Duodenal mucosa (tissue), 2 donors: Measurements from ENCODE around the gene CDK14.
"Not testable (repeated sequence)": the region's sequence is repeated elsewhere in the genome, so short reads cannot be mapped to it uniquely, and the experiment has no call there.

Experiments used
- H3K27ac ChIP-seq: one replicate; pipeline ENCODE4 v1.7.0; 2013; ENCODE audit warnings: low read depth, low read length
- H3K27me3 ChIP-seq, 2 donors: one replicate each; pipeline ENCODE4 v1.7.0; 2013; ENCODE audit warnings: low read length in 2 of 2, control low read depth in 1 of 2; ENCODE audit not compliant: insufficient read depth in 2 of 2, control insufficient read depth in 1 of 2
- H3K36me3 ChIP-seq, 2 donors: one replicate each; pipeline ENCODE4 v1.7.0; 2013; ENCODE audit warnings: low read length in 2 of 2, control low read depth in 1 of 2; ENCODE audit not compliant: insufficient read depth in 2 of 2, control insufficient read depth in 1 of 2
- H3K4me1 ChIP-seq, 2 donors: one replicate each; pipeline ENCODE4 v1.7.0; 2013; ENCODE audit warnings: low read length in 2 of 2, control low read depth in 1 of 2; ENCODE audit not compliant: insufficient read depth in 2 of 2, control insufficient read depth in 1 of 2
- H3K4me3 ChIP-seq, 2 donors: one replicate each; pipeline ENCODE4 v1.7.0; 2013; ENCODE audit warnings: low read length in 2 of 2, low read depth in 1 of 2
- H3K9ac ChIP-seq, 2 donors: one replicate each; pipeline ENCODE4 v1.7.0; 2013; ENCODE audit warnings: low read length in 2 of 2, low read depth in 1 of 2
- H3K9me3 ChIP-seq, 2 donors: one replicate each; pipeline ENCODE4 v1.7.0; 2013; ENCODE audit warnings: low read length in 2 of 2, control low read depth in 1 of 2; ENCODE audit not compliant: control insufficient read depth in 1 of 2

Gene CDK14

DNA sequence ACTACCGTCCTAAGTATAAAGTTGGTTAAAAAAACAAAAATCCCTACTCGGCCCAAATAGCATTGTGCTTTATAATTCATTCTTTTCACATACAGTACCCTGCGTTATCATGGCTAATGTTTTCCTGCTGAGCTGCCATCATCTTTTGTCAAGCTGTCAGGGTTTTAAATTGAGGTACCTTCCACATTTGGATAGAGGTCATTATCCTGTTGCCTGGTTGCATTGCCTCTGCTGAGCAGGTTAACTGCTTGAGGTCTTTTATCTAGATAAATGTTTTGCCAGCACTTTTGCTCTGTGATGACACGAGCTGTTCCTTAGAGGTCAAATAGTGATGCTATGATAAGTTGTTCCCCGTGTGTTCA lies 573.7 kb downstream of the CDK14 start:
- Histone ChIP-seq H3K27ac (no peak overlapping the region), H3K9ac (no peak overlapping the region), H3K9me3 (no peaks in the 10 kb centered on the region), H3K4me3 (no peak overlapping the region), H3K36me3 (no peaks in the 10 kb centered on the region), H3K4me1 (no peaks in the 10 kb centered on the region), H3K27me3 (no peaks in the 10 kb centered on the region)

DNA sequence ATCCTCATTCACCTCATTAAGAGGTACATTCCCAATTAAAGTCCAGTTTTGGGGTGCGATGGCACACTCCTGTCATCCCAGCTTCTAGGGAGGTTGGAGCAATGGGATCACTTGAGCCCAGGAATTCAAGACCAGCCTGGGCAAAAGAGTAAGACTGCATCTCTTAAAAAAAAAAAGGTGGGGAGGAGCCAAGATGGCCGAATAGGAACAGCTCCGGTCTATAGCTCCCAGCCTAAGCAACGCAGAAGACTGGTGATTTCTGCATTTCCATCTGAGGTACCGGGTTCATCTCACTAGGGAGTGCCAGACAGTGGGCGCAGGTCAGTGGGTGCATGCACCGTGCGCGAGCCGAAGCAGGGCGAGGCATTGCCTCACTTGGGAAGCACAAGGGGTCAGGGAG lies 577.1 kb downstream of the CDK14 start:
- H3K4me1 ChIP-seq, H3K27ac ChIP-seq, H3K9ac ChIP-seq, H3K27me3 ChIP-seq, H3K4me3 ChIP-seq, H3K9me3 ChIP-seq, H3K36me3 ChIP-seq: not testable (repeated sequence)

DNA sequence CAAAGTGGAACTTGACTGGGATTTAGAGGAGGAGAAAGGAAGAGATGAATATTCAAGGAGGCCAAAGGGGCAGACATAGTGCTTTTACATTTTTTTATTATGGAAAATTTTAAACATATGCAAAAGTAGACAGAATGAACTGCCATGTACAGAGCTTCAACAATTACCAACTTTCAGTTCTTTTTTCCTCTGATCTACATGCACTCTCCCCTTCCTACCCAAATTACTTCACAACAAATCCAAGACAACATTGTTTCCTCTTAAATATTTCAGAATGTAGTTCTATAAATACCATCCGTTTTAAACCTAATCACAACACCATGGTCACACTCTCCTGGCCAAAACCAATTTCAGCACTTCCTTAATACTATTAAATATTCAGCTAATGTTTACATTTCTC lies 584.6 kb downstream of the CDK14 start:
- Histone ChIP-seq H3K27me3 (no peaks in the 10 kb centered on the region), H3K4me1 (no peaks in the 10 kb centered on the region), H3K4me3 (no peak overlapping the region), H3K9me3 (no peaks in the 10 kb centered on the region), H3K27ac (no peak overlapping the region), H3K36me3 (no peaks in the 10 kb centered on the region), H3K9ac (no peak overlapping the region)

DNA sequence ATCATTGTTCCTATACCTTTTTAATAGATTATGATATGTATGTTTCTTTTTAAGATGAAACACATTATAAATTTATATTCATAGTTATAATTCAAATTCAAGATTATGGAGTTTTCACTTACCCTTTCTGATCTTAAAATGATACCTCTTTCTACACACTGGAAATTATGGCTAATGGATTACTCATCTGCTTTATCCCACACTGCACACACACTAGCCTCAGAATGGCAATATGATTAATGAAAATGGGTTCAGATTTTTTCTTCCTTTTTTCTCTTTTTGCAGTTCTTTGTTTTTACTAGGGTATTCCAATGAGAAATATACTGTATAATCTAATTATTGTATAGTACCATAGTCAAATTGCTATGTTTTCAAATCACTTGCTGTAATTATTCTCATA lies 585.8 kb downstream of the CDK14 start:
- H3K27me3 ChIP-seq: no peaks in the 10 kb centered on the region

DNA sequence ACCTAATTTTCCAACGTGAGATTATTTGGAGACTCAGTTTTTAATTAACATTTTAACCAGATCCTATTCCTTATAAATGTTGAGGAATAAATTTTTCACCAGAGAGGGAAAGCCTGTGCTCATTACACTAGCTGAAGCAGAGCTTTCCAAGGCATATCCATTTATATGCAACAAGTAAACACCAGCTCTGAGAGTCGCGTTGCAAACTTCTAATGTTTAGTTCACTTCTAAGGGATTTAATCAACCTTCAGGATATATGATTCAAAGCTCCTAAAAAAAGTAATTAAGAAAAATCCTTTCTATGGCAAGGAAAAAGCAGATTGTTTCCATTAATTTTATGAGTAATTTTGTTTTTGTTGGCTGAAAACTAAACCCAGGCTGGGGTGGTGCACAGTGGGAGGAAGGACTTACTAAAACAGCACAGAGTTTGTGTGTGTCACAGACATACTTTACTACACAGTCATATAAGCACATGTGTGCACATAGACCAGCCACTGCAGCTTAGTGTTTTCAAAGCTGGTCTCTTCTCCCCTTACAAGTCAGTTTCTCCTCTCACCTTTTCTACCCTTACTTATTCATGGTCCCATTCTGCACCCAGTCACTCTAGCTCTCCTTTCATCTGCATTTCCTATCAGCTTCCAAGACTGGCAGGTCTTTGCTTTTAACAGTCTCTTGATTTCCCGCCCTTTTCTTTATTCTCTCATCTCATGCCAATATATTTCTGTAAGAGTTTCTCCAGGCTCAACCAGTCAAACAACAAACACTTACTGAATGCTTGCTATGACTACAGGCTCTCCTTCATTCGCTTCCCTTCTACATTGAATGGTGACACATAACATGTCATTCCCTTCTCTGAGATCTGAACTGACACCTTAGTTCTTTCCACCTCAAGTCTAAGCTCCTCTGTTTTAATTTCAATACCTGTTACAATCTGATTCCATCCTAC lies 587.0 kb downstream of the CDK14 start:
- Histone ChIP-seq H3K27me3 (no peaks in the 10 kb centered on the region), H3K27ac (no peak overlapping the region), H3K4me3 (no peak overlapping the region), H3K4me1 (no peaks in the 10 kb centered on the region), H3K9ac (no peak overlapping the region), H3K36me3 (no peaks in the 10 kb centered on the region), H3K9me3 (no peaks in the 10 kb centered on the region)

More for the DNA sequence above, 585.8 kb downstream of the CDK14 start:
- Histone ChIP-seq H3K9me3 (no peaks in the 10 kb centered on the region), H3K4me3 (no peak overlapping the region), H3K9ac (no peak overlapping the region), H3K36me3 (no peaks in the 10 kb centered on the region), H3K4me1 (no peaks in the 10 kb centered on the region), H3K27ac (no peak overlapping the region)

DNA sequence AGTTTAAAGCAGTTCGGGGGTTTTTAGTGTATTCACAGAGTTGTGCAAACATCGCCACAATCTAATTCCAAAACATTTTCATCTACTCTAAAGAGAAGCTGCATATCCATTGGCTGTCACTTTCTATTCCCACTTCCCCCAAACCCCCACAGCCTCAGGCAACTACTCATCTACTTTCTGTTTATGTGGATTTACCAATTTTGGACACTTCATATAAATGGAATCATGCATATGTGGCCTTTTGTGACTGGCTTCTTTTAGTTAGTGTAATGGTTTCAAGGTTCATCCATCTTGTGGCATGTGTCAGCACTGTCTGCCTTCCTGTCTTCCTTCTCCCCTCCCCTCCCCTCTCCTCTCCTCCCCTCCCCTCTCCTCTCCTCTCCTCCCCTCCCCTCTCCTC lies 589.6 kb downstream of the CDK14 start:
- Histone ChIP-seq H3K9ac (no peak overlapping the region), H3K27me3 (no peaks in the 10 kb centered on the region), H3K27ac (no peak overlapping the region), H3K4me3 (no peak overlapping the region), H3K36me3 (no peaks in the 10 kb centered on the region), H3K4me1 (no peaks in the 10 kb centered on the region), H3K9me3 (no peaks in the 10 kb centered on the region)

DNA sequence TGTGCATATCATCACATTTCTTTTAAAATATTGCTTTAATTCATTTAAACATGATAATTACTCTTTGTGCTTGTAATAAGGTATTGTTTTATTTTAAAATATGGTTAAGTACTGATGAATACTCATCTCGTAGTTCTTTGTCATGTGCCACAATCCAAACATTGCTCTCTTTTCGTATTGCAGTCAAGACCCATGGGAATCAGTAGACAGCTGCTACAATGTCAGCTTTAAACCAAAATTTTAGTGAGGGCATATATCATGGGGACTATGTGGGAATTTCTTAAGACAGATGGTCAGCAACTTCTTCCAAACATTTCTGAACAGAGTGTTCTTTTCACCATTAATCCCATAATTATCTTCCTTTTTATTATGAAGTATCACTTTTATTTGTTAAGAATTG lies 590.9 kb downstream of the CDK14 start:
- H3K4me3 ChIP-seq: no peak overlapping the region
- H3K4me1 ChIP-seq: no peaks in the 10 kb centered on the region
- H3K9me3 ChIP-seq: no peaks in the 10 kb centered on the region
- no peak overlapping the region for H3K27ac ChIP-seq
- H3K9ac ChIP-seq: no peak overlapping the region
- H3K27me3 ChIP-seq: no peaks in the 10 kb centered on the region
- no peaks in the 10 kb centered on the region for H3K36me3 ChIP-seq

DNA sequence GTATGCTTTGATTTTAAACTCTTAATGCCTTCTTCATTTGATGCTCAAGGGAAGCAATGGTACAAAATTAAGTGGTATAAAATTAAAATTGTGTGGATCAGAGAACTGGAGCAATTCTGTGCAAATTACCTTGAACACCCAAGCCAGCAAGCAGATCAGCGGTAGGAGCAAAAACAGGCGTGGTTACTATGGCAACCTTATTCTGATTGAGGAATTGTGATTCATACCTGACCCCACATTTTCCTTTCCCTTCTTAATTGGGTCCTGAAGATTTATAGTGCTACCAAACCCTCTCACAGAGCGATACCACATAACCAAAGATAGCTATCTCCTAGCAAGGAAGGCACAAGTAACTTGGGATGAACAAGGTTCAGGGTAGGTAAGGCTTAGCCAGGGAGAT lies 595.6 kb downstream of the CDK14 start:
- Histone ChIP-seq H3K36me3 (no peaks in the 10 kb centered on the region), H3K27me3 (no peaks in the 10 kb centered on the region), H3K27ac (no peak overlapping the region), H3K4me3 (no peak overlapping the region), H3K4me1 (no peaks in the 10 kb centered on the region), H3K9ac (no peak overlapping the region), H3K9me3 (no peaks in the 10 kb centered on the region)

DNA sequence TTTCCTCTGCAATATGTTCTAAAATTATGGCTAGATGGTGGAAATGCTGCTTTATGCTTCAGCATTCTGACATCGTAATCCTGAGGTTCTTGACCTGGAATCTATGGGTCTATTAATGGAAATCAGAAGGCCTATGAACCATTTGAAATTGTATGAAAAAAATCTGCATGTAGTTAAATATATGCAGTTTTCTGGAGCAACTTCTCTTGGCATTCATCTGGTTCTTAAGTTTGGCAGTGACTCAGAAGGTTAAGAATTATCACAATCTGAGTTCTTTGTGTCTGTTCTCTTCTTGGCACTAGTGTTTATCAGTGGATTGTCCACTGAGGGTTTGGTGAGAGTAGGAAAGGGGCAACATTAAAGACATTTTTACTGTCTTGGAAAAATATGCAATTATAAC lies 597.0 kb downstream of the CDK14 start:
- Histone ChIP-seq H3K36me3 (no peaks in the 10 kb centered on the region), H3K9me3 (no peaks in the 10 kb centered on the region), H3K9ac (no peak overlapping the region), H3K4me1 (no peaks in the 10 kb centered on the region), H3K27me3 (no peaks in the 10 kb centered on the region), H3K4me3 (no peak overlapping the region), H3K27ac (no peak overlapping the region)

DNA sequence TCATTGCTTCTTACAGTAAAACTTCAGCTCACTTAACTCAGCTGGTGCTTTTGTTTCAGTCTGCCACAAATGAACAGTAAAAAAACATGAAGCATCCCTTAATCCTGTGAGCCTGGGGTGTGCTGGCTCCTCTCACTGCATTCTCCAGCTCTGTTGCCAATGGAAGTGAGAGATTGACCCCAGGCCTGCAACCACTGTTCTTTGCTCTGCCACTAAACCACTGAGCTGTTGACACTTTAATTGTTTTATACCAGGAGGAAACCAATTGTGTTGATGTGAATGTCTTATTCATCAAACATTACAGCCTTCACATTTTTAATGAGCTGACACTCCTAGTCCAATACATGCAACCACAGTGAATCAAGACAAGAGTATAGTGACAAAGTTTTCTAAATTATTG lies 598.7 kb downstream of the CDK14 start:
- Histone ChIP-seq H3K4me3 (no peak overlapping the region), H3K9ac (no peak overlapping the region), H3K27ac (no peak overlapping the region), H3K4me1 (no peaks in the 10 kb centered on the region), H3K9me3 (no peaks in the 10 kb centered on the region), H3K36me3 (no peaks in the 10 kb centered on the region), H3K27me3 (no peaks in the 10 kb centered on the region)
